ENCODE measurements around the gene CSNK1E. TPM values are rescaled to one million over a fixed set of nuclear protein-coding genes. Genes with fewer than 3 reads are reported as not detected.

The CSNK1E gene
- total RNA-seq, 2 donors from 2014 or later = 41.8 to 78.8 TPM

DNA sequence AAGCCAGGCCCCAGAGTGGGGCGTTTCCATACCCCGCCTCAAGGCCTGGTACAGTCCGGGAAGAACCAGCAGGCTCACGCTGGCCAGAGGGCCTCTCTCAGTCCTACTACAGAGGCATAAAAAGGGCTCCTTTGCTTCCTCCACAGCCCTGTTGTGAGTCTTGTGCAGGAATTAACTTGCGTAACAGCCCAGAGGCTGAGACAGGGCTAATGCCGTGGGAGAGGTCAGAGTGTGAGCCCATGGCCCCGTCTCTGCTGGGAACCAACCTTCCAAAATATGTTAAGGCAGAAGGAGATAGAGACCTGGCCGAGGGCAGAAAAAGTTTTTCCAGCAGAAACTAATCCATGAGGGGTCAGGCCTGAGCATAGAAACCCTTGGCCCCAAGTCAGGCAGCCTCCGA, 24.5 kb downstream of the CSNK1E start:
- TF ChIP-seq CTCF (IDR thresholded peaks at IDR 0.05) = no peak
- no peaks in the 10 kb centered on the region for H3K9me3 ChIP-seq
- peaks cover 68% of the 10 kb centered on the region for H3K36me3 ChIP-seq
- no peak for DNase-seq (ENCODE audit: low spot score)
- H3K4me3 ChIP-seq = no peak overlapping the region
- H3K4me1 ChIP-seq = peaks cover 0 to 19% of the 10 kb centered on the region in 2 donors
- H3K27ac ChIP-seq = peak overlapping the region; percentile 59 to 69
- H3K27me3 ChIP-seq = no peaks in the 10 kb centered on the region

DNA sequence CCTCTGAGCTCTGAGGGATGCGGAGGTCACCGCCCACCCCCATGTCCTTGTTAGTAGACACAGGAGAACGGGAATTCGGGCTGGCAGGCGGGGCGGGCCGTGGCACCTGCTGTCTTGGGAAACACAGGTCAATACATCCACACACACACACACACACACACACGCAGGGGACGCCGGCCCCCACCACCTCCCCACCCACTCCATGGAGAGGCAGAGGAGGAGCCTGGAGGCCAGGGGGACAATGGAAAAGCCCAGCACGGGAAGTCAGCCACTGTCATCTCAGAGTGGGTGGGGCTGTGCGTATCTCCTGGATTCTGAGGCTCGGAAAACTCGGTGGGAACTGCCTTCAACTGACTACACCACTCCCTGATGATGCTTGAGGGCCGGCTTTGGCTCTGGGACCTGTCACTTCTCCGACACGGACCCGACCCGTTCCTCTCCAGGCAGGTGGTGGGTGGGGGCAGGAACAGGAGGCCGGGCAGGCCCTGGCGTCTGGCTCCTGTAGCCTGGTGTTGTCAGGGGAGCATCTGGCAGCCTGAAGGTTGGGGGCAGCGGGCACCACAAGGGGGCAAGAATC, 25.9 kb downstream of the CSNK1E start:
- peak overlapping the region; percentile 62 to 69 for H3K27ac ChIP-seq
- DNase-seq (ENCODE audit: low spot score) = no peak

GRCh38 chr22:38290347-38290746, 26.9 kb downstream of the CSNK1E start:
- Histone ChIP-seq H3K27ac (peak overlapping the region in 1 of 2 donors; percentile 21), H3K4me1 (peaks cover 0 to 23% of the 10 kb centered on the region in 2 donors), H3K27me3 (no peaks in the 10 kb centered on the region), H3K36me3 (peaks cover 45% of the 10 kb centered on the region), H3K9me3 (no peaks in the 10 kb centered on the region), H3K4me3 (no peak overlapping the region)
- TF ChIP-seq CTCF (IDR thresholded peaks at IDR 0.05) = no peak
- DNase-seq (ENCODE audit: low spot score) = no peak

More for the DNA sequence above, 25.9 kb downstream of the CSNK1E start:
- TF ChIP-seq CTCF (IDR thresholded peaks at IDR 0.05) = no peak
- no peaks in the 10 kb centered on the region for H3K27me3 ChIP-seq
- peaks cover 0 to 23% of the 10 kb centered on the region in 2 donors for H3K4me1 ChIP-seq
- no peak overlapping the region for H3K4me3 ChIP-seq
- no peaks in the 10 kb centered on the region for H3K9me3 ChIP-seq
- peaks cover 54% of the 10 kb centered on the region for H3K36me3 ChIP-seq

GRCh38 chr22:38289583-38290082, 27.6 kb downstream of the CSNK1E start:
- peak overlapping the region in 1 of 2 donors; percentile 21 for H3K27ac ChIP-seq

GRCh38 chr22:38286915-38287669, 30.1 kb downstream of the CSNK1E start:
- H3K36me3 ChIP-seq = peaks cover 12% of the 10 kb centered on the region
- no peaks in the 10 kb centered on the region for H3K9me3 ChIP-seq
- no peak for DNase-seq (ENCODE audit: low spot score)
- H3K27ac ChIP-seq = no peak overlapping the region
- H3K4me1 ChIP-seq = peaks cover 0 to 23% of the 10 kb centered on the region in 2 donors
- H3K4me3 ChIP-seq = no peak overlapping the region
- H3K27me3 ChIP-seq = no peaks in the 10 kb centered on the region
- no peak for TF ChIP-seq CTCF (IDR thresholded peaks at IDR 0.05)

More at GRCh38 chr22:38289583-38290082, 27.6 kb downstream of the CSNK1E start:
- no peaks in the 10 kb centered on the region for H3K9me3 ChIP-seq
- H3K4me1 ChIP-seq = peaks cover 0 to 23% of the 10 kb centered on the region in 2 donors
- no peak for DNase-seq (ENCODE audit: low spot score)
- TF ChIP-seq CTCF (IDR thresholded peaks at IDR 0.05) = no peak
- peaks cover 38% of the 10 kb centered on the region for H3K36me3 ChIP-seq
- H3K4me3 ChIP-seq = no peak overlapping the region
- no peaks in the 10 kb centered on the region for H3K27me3 ChIP-seq
